Ishikawa (cell line): Measurements from ENCODE around the gene ZNRF2.

Experiments
- CEBPB ChIP-seq: IDR thresholded peaks from 2 replicates; pipeline ENCODE4 v1.6.1; 2012
- CREB1 ChIP-seq: IDR thresholded peaks from 2 replicates; pipeline ENCODE4 v1.6.1; 2012; ENCODE audit warnings: low read depth
- EGR1 ChIP-seq: IDR thresholded peaks from 2 replicates; pipeline ENCODE4 v1.6.1; 2012
- EP300 ChIP-seq: IDR thresholded peaks from 2 replicates; pipeline ENCODE4 v1.6.1; 2012; ENCODE audit warnings: borderline replicate concordance
- FOXM1 ChIP-seq: IDR thresholded peaks from 2 replicates; pipeline ENCODE4 v1.6.1; 2012; ENCODE audit warnings: low read depth, borderline replicate concordance
- NFIC ChIP-seq: IDR thresholded peaks from 2 replicates; pipeline ENCODE4 v1.6.1; 2012
- RAD21 ChIP-seq: IDR thresholded peaks from 2 replicates; pipeline ENCODE4 v1.6.1; 2012; ENCODE audit warnings: low read depth
- TAF1 ChIP-seq: IDR thresholded peaks from 2 replicates; pipeline ENCODE4 v1.6.1; 2012; ENCODE audit warnings: low read depth, mild to moderate bottlenecking
- TCF12 ChIP-seq: IDR thresholded peaks from 2 replicates; pipeline ENCODE4 v1.6.1; 2012; ENCODE audit warnings: low read depth
- TEAD4 ChIP-seq: IDR thresholded peaks from 2 replicates; pipeline ENCODE4 v1.6.1; 2012
- YY1 ChIP-seq: IDR thresholded peaks from 2 replicates; pipeline ENCODE4 v1.6.1; 2012; ENCODE audit warnings: low read depth
- ZBTB7A ChIP-seq: IDR thresholded peaks from 2 replicates; pipeline ENCODE4 v1.6.1; 2012; ENCODE audit warnings: low read depth
- TF ChIP-seq, protein P1 (sequence below): IDR thresholded peaks from 2 replicates; pipeline ENCODE4 v1.6.1; 2012
- TF ChIP-seq, protein P2 (sequence below): IDR thresholded peaks from 2 replicates; pipeline ENCODE4 v1.6.1; 2012; ENCODE audit warnings: low read depth, mild to moderate bottlenecking
- TF ChIP-seq, protein P3 (sequence below): IDR thresholded peaks from 2 replicates; pipeline ENCODE4 v1.6.1; 2012

ZNRF2 gene

DNA sequence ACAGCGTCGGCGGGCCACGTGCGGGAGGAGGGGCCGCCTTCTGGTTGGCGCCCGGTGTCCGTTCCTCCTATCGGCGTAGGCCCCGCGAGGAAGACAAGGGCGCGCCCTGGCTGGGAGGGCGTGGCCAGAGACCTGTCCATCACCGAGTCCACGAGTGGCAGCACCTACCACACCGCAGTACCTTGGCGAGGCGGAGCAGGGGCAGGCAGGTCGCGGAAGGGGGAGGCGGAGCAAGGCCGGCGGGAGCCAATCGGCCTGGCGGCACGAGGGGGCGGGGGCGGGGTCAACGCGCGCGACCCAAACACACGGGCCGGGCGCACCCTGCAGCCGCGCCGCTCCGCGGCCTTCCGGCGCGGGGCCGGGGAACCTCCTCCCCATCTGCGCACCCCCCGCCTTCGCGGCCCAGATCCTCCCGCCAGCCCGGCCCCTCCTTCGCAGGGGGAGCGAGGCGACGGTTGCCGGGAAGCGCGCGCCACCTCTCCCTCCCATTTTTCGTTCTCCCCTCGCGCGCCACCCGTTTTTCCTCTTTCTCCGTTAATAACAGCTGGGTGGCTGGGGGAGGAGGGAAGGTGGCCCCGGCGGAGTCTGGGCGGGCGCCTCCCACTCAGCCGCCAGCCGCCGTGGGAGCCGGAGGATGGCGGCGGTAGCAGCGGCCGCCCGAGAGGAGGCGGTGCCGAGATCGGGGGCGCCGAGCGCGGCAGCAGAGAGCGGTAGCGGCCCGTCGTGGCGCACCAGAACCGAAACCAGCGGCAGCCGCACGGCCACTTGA is at the start of gene ZNRF2:
Gene ZNRF2 (plus strand): TSS at position 300 of the 769 bp plus-strand sequence. CDS start 761 bp downstream, outside the sequence.
- TF ChIP-seq YY1 (peak; percentile 51; the same call in 1 of the 2 replicates), ZBTB7A (peak; percentile 46; the same call in 1 of the 2 replicates), TEAD4 (0 out of 2 replicates have a peak, but pooled peaks have one; percentile 23), TCF12 (peak; percentile 15; the same call in 1 of the 2 replicates), CEBPB (no peak), NFIC (peak; percentile 10; the same call in 1 of the 2 replicates), FOXM1 (0 out of 2 replicates have a peak, but pooled peaks have one; percentile 22), CREB1 (peak; percentile 21; the same call in 1 of the 2 replicates), RAD21 (no peak), TAF1 (no peak; the same call in none of the 2 replicates), EP300 (no peak), EGR1 (no peak; the same call in 1 of the 2 replicates)
- TF ChIP-seq, protein P1, sequence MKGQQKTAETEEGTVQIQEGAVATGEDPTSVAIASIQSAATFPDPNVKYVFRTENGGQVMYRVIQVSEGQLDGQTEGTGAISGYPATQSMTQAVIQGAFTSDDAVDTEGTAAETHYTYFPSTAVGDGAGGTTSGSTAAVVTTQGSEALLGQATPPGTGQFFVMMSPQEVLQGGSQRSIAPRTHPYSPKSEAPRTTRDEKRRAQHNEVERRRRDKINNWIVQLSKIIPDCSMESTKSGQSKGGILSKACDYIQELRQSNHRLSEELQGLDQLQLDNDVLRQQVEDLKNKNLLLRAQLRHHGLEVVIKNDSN, result peak; percentile 93
- TF ChIP-seq, protein P2, sequence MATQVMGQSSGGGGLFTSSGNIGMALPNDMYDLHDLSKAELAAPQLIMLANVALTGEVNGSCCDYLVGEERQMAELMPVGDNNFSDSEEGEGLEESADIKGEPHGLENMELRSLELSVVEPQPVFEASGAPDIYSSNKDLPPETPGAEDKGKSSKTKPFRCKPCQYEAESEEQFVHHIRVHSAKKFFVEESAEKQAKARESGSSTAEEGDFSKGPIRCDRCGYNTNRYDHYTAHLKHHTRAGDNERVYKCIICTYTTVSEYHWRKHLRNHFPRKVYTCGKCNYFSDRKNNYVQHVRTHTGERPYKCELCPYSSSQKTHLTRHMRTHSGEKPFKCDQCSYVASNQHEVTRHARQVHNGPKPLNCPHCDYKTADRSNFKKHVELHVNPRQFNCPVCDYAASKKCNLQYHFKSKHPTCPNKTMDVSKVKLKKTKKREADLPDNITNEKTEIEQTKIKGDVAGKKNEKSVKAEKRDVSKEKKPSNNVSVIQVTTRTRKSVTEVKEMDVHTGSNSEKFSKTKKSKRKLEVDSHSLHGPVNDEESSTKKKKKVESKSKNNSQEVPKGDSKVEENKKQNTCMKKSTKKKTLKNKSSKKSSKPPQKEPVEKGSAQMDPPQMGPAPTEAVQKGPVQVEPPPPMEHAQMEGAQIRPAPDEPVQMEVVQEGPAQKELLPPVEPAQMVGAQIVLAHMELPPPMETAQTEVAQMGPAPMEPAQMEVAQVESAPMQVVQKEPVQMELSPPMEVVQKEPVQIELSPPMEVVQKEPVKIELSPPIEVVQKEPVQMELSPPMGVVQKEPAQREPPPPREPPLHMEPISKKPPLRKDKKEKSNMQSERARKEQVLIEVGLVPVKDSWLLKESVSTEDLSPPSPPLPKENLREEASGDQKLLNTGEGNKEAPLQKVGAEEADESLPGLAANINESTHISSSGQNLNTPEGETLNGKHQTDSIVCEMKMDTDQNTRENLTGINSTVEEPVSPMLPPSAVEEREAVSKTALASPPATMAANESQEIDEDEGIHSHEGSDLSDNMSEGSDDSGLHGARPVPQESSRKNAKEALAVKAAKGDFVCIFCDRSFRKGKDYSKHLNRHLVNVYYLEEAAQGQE, result no peak
- TF ChIP-seq, protein P3, sequence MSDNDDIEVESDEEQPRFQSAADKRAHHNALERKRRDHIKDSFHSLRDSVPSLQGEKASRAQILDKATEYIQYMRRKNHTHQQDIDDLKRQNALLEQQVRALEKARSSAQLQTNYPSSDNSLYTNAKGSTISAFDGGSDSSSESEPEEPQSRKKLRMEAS, result peak; percentile 99

DNA sequence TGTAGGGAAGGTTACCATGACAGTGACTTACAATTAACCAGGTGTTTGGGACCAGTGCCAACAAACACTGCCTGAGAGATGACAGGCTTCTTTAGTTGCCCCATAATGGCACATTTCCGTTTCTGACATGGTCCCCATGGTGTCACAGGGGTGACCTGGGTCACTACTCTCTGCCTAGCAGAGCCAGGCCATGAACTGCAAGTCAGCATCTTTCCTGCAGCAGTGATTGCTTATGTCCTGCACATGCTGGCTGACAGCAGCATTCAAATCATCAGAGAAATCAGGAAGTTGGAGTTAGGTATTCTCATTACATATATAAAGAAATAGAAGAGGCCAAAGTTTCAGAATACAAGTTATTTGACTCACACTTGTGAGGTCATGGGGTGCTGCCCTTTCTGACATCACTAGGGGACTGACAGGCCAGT is 47.1 kb upstream of the ZNRF2 start:
- no peak for TF ChIP-seq CREB1
- no peak for TF ChIP-seq TCF12
- TF ChIP-seq ZBTB7A, result no peak
- TF ChIP-seq FOXM1, result no peak
- no peak for TF ChIP-seq RAD21
- TF ChIP-seq TEAD4, result no peak
- TF ChIP-seq YY1, result no peak
- TF ChIP-seq, protein P3, result no peak
- TF ChIP-seq EGR1, result no peak
- no peak for TF ChIP-seq TAF1
- TF ChIP-seq EP300, result no peak
- TF ChIP-seq, protein P1, result no peak
- no peak for TF ChIP-seq CEBPB
- TF ChIP-seq NFIC, result no peak
- TF ChIP-seq, protein P2, result no peak

DNA sequence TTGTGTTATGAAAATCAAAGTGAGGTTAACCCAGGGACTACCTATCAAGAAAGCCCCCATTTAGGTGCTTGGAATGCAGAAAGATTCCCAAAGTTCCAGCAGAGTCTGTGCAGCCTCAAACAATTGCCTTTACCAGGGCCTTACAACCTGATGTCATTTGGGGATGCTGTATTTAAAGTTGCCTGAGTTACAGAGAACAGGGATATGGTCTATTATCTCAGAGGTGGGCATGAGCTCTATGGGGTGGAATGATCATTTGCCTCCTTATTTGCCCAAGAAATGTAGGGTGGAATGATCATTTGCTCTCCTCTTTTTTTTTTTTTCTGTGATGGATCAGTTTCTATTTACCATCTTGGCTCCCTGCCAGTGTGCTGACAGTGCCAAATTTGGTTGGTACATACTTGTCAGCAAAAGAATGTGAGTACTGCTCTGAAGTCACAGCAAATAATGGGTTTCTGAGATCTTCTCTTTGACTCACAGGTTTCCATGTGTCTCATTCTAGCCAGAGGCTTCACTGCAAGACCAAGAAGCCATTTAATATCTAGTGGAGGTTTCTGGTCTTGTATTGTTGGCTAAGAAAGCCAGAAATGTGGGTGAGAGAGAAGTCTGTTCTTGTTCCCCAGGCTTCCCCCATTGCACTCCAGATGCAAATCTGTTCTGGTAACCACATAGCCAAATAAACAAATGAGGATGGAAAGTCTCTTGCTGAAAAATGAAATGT is 45.5 kb upstream of the ZNRF2 start:
- TF ChIP-seq YY1, result no peak
- TF ChIP-seq CREB1, result no peak
- TF ChIP-seq TCF12, result no peak
- peak; percentile 87 for TF ChIP-seq NFIC
- no peak for TF ChIP-seq TAF1
- TF ChIP-seq, protein P3, result no peak
- TF ChIP-seq CEBPB, result no peak
- no peak for TF ChIP-seq EGR1
- TF ChIP-seq, protein P1, result no peak
- TF ChIP-seq TEAD4, result 0 out of 2 replicates have a peak, but pooled peaks have one; percentile 25
- no peak for TF ChIP-seq EP300
- no peak for TF ChIP-seq ZBTB7A
- TF ChIP-seq RAD21, result no peak
- TF ChIP-seq, protein P2, result no peak
- no peak for TF ChIP-seq FOXM1
